Measurements from ENCODE around the gene TPPP2.

The TPPP2 gene

GRCh38 chr14:21077672-21078071 is 47.7 kb downstream of the TPPP2 start:
- no peak for DNase-seq (ENCODE audit: low spot score)

- no peak for DNase-seq (ENCODE audit: low spot score)
Observed at GRCh38 chr14:21078287-21078686, 48.3 kb downstream of the TPPP2 start.

GRCh38 chr14:21078726-21079125 is 48.7 kb downstream of the TPPP2 start:
- DNase-seq (ENCODE audit: low spot score): no peak

- no peak for DNase-seq (ENCODE audit: low spot score)
Observed at GRCh38 chr14:21081521-21082142, 51.6 kb downstream of the TPPP2 start.

Data from activated CD4-positive, alpha-beta T cell treated with anti-CD3 and anti-CD28 coated beads, Interleukin-2, Interleukin-4, amounts not matched to agents 100 ng/mL and 50 ng/mL, durations not matched to agents 16 hours and 8 hours (primary cell).